Dermis microvascular lymphatic vessel endothelial cell (primary cell): ENCODE results near the gene EXOG. TPM values are rescaled to one million over a fixed set of nuclear protein-coding genes. Genes with fewer than 3 reads are reported as not detected.
"Not testable (repeated sequence)": the region's sequence is repeated elsewhere in the genome, so short reads cannot be mapped to it uniquely, and the experiment has no call there.

Experiments
- DNase-seq, 2 donors: peaks; one replicate each; pipeline versions ENCODE4 v3.0.0 to v3.0.0-alpha.2; 2010; ENCODE audit warnings: low read depth in 2 of 2
- total RNA-seq: library from RNA; depleted of rRNA; stranded (reverse); fragments of >200 nt; gene quantifications from 2 replicates; pipeline ENCODE4 v1.2.1, GENCODE V29; 2014

EXOG gene
- total RNA-seq, 1 donor from 2014 or later, result 6.7 TPM

GRCh38 chr3:38563886-38564270 is 67.7 kb downstream of the EXOG start:
- DNase-seq, result no peak

GRCh38 chr3:38564631-38565338 is 68.6 kb downstream of the EXOG start:
- no peak for DNase-seq

- no peak for DNase-seq
Observed at GRCh38 chr3:38565339-38566214, 69.4 kb downstream of the EXOG start.

GRCh38 chr3:38566215-38566528 is 70.0 kb downstream of the EXOG start:
- no peak for DNase-seq

GRCh38 chr3:38566794-38567193 is 70.7 kb downstream of the EXOG start:
- DNase-seq, result not testable (repeated sequence)

GRCh38 chr3:38567498-38567897 is 71.4 kb downstream of the EXOG start:
- DNase-seq, result no peak

DNA sequence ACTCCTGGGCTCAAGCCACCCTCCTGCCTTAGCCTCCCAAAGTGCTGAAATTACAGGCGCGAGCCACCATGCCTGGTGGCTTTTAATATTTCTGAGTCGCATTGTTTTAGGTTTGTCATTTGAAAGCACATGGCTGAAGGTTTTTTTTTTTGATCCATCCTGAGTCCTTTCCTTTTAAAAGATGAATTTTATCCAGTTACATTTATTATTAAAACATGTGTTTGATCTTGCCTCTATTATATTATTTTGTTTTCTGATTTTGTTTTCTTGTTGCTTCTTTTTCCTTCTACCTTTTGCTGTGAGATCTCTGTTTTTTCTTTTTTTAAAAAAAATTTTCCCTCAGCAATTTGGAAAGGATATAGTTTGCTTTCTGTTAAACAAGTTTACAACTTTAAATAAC is 77.0 kb downstream of the EXOG start:
- no peak for DNase-seq

- no peak for DNase-seq
Observed at GRCh38 chr3:38573556-38573955, 77.4 kb downstream of the EXOG start.

DNA sequence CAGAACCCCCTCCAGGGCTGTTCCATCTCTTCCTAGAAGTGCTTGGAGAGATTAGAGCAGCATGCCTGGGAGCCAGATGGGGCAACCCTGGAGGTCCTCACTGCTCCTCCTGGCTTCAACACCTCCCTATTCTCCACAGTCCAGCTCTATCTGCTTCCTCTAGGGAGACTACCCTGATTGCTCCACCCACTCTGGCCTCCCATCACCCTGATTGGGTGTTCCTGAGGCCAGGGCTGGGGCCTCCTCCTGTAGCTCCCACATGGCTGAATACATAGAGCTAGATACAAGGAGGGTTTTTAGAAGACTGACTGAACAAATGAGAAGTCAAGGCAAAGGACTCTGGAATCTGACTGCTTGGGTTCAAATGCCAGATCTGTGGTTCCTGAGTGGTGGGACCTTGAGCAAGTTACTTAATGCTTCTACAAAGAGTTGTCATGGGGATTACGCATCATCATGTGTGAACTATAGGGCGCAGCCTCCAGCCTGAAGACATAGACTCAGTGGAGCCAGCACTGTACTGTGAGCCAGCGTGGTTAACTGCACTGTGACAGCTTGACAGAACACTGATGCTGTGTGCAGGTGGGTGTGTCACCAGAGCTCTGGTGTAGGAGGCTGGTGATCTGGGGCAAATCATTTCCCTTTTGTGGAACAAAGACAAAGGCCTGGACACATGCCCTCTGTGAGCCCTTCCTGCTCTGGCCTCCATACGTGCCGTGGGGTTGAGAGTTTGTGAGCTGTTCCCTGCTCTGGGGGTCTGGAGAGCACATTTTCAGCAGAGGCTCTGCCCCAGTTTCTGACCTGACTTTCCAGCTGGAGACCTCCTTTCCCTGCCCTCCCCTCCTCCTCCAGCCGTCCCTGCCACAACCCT is 78.5 kb downstream of the EXOG start:
- peak in 1 of 2 donors; percentile 13 for DNase-seq

DNA sequence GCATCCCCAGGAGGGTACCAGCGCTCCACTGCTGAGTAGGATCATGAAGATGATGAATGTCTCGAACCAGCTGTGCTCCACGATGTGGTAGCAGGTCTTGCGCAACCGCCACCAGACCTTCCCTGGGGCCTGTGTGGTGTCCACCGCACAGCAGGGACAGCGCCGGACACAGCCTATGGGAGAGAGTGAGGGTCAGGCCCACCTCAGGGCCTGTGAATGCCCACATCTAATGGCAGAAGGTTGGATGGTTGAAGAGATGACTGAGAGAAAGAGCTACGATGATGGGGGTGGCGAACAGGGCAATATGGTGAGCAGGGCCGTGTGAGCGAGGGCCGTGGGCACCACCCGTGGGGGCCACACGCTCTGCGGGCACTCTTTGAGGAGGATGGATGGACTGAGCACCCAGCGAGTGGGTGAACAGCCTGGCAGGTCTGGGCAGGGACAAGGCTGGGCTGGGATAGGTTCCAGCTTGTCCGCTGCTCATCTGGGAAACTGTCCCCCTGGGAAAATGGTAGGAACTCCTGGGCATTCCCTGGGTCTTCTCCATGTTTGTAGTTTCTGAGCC is 79.2 kb downstream of the EXOG start:
- DNase-seq, result no peak

Other genes with a start within 250 kb of the EXOG start
- under 0.01 TPM in 2 replicates for gene SLC22A13, start 230.5 kb upstream of the EXOG start, total RNA-seq
- under 0.01 TPM in 1 of 2 replicates, not detected in the other for gene SLC22A14, start 214.0 kb upstream of the EXOG start, total RNA-seq
- gene XYLB, start 149.6 kb upstream of the EXOG start, total RNA-seq, result 1.4 and 1.7 TPM in 2 replicates
- gene ACVR2B, start 42.5 kb upstream of the EXOG start, total RNA-seq, result 2.7 and 3.3 TPM in 2 replicates
- 6.2 and 10.1 TPM in 2 replicates for gene SCN5A, start 153.3 kb downstream of the EXOG start, total RNA-seq